BJ (cell line): ENCODE measurements around the gene DLX3. TPM values are rescaled to one million over a fixed set of nuclear protein-coding genes. Genes with fewer than 3 reads are reported as not detected.
"Not testable (repeated sequence)": the region's sequence is repeated elsewhere in the genome, so short reads cannot be mapped to it uniquely, and the experiment has no call there.

Experiments used
- CTCF ChIA-PET: fragments of 350-600 bp; formaldehyde crosslinking; extraction: SDS; loops from one replicate; lab custom pipeline; 2021; ENCODE audit warnings: antibody characterized with exemption, inconsistent platforms; lab: Yijun Ruan, JAX
- POLR2A ChIA-PET: fragments of 300-600 bp; sonication (Branson Sonifier 250); formaldehyde crosslinking; extraction: SDS; loops from one replicate; lab custom pipeline; 2021; ENCODE audit warnings: antibody characterized with exemption; lab: Charles Lee
- DNase-seq: peaks from one replicate; pipeline ENCODE4 v3.0.0-alpha.2; 2011; ENCODE audit warnings: low read depth
- H3K27me3 ChIP-seq: 2 replicates; pipeline ENCODE4 v1.6.0; 2011; ENCODE audit warnings: low read length; ENCODE audit not compliant: control insufficient read depth, insufficient read depth
- H3K36me3 ChIP-seq: 2 replicates; pipeline ENCODE4 v1.5.1; 2011; ENCODE audit warnings: low read length; ENCODE audit not compliant: control insufficient read depth, insufficient read depth
- H3K4me3 ChIP-seq: 2 replicates; pipeline ENCODE4 v1.5.1; 2011; ENCODE audit warnings: low read depth, mild to moderate bottlenecking, control low read depth, low read length
- polyA minus RNA-seq: library from RNA; depleted of rRNA, polyadenylated mRNA; stranded (reverse); fragments of >200 nt; gene quantifications from 2 replicates; pipeline ENCODE4 v1.2.3, GENCODE V29; 2011; rRNA and poly(A)+ RNA removed
- polyA plus RNA-seq: library from polyadenylated mRNA; depleted of rRNA; stranded (reverse); fragments of >200 nt; gene quantifications from 2 replicates; pipeline ENCODE4 v1.2.3, GENCODE V29; 2011; rRNA removed
- TF ChIP-seq, protein P1 (sequence below): IDR thresholded peaks from 2 replicates; pipeline ENCODE4 v1.5.1; 2011; ENCODE audit warnings: low read depth, mild to moderate bottlenecking, control low read depth, inconsistent platforms, low read length, moderate library complexity; ENCODE audit not compliant: insufficient read depth

DLX3 gene
- polyA plus RNA-seq (0.06 TPM in 1 of 2 replicates, not detected in the other), polyA minus RNA-seq (not detected in 2 replicates)

DNA sequence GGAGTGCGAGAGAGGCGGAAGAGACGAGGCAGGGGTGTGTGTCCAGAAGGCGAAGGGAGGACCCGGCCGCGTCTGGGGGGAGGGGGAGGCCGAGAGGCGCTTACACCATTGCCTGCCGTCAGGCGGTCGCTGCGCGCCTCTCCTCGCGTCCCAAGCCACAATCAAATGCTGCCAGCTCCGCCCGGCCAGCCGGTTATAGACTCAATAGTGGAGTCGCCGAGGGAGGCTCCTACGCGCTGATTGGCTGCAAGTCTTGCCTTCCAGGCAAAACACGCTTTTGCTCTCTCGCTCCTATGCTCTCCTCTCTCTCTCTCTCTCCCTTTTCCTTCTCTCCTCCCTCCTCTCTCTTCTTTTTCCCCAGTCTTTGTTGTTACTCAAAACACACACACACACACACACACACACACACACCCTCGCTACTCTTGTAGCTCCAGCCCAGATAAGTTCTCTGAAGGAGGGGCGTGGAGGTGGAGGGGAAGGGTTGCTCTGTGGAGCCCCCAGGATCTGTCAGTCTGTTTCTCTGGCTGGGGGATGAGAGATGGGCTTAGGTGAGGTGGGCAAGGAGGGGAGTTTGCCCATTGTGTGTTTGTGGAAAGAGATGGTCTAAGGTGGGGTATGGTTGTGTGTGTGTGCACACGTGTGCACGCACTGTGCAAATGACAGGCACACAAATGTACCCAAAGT is at the start of gene DLX3:
TSS of gene DLX3 (minus strand) at position 170 of the 684 bp plus-strand sequence. CDS start 226 bp downstream, outside the sequence.
- Histone ChIP-seq H3K4me3 (peak within 1 kb of the TSS; percentile 20), H3K27me3 (peaks cover 34% of the 10 kb centered on the region), H3K36me3 (no peaks in the 10 kb centered on the region)
- CTCF ChIA-PET, result interaction anchor here (0.6 to 11.7 kb wide), 19 partner anchors 9 to 676 kb away, joined by 3 to 464 read pairs (median 13); partner anchors contain the start of gene TAC4
- POLR2A ChIA-PET, result interaction anchor here (0.6 kb wide), 1 partner anchor 11 kb away, joined by 5 read pairs; no protein-coding TSS in a partner anchor
- DNase-seq, result peak; percentile 19
- TF ChIP-seq, protein P1, sequence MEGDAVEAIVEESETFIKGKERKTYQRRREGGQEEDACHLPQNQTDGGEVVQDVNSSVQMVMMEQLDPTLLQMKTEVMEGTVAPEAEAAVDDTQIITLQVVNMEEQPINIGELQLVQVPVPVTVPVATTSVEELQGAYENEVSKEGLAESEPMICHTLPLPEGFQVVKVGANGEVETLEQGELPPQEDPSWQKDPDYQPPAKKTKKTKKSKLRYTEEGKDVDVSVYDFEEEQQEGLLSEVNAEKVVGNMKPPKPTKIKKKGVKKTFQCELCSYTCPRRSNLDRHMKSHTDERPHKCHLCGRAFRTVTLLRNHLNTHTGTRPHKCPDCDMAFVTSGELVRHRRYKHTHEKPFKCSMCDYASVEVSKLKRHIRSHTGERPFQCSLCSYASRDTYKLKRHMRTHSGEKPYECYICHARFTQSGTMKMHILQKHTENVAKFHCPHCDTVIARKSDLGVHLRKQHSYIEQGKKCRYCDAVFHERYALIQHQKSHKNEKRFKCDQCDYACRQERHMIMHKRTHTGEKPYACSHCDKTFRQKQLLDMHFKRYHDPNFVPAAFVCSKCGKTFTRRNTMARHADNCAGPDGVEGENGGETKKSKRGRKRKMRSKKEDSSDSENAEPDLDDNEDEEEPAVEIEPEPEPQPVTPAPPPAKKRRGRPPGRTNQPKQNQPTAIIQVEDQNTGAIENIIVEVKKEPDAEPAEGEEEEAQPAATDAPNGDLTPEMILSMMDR, result no peak

DNA sequence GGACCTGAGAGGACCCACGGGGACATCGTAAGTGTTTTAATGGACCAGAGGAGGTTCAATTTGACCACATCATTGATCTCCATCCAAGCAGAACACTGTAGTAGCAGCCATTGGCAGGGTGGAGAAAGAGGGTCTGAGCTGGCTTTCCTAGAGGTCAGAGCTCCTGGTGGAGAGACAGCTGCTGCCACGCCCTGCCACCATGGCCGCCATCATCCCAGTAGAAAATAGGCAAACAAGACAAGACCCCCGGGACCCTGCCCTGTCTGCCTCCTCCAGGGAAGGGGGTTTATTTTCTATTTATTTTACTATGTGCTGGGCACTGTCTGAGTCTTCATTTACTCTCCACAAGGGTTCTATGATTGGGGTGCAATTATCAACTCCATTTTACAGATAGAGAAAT is 49.5 kb upstream of the DLX3 start:
- ChIA-PET POLR2A (no interaction called here), CTCF (interaction anchor here (1.4 to 2.7 kb wide), 2 partner anchors 17 to 43 kb away, joined by 3 to 14 read pairs; no protein-coding TSS in a partner anchor)
- Histone ChIP-seq H3K4me3 (no peak overlapping the region), H3K36me3 (no peaks in the 10 kb centered on the region), H3K27me3 (no peaks in the 10 kb centered on the region)
- DNase-seq, result no peak
- TF ChIP-seq, protein P1, result no peak

DNA sequence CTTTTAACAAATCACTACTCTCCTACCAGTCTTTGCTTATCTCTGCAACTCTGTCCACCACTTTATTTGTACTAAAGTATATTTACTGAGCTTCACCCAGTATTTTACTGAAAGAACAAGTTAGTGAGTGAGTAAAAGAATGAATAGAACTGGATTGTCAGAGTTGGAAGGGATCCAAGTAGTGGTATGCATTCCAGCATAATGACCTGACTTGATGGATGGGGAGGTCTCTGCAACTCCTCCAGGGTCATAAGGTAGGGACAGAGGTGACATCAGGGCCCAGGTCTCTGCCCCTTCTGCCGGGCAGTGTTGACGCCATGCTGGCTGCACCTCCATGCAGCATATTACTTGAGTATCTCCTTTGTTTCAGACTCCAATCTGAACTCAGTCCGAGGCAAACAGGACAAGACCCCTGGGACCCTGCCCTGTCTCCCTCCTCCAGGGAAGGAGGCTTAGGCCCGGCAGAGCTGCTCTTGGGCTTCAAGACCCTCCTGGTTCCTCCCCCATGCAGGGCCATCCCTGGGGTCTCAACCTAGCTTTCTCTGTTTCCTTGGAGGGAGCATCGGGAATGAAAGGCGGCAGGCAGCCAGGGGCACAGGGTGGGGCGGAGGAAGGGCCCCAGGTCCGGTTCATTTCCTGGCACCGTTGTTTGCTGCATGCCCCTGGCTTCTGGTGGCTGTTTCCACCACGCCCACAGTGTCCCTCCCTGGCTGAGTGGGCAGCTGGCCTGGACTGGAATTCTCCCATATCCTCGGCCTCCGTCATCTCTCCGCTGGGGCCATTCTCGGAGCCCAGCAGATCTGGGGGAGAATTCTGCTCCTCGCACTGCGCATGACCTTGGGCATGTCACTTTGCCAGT is 48.5 kb upstream of the DLX3 start:
- TF ChIP-seq, protein P1, result no peak
- no peaks in the 10 kb centered on the region for H3K27me3 ChIP-seq
- ChIA-PET POLR2A (no interaction called here), CTCF (interaction anchor here (1.3 to 2.7 kb wide), 2 partner anchors 10 to 44 kb away, joined by 4 to 14 read pairs; no protein-coding TSS in a partner anchor)
- no peaks in the 10 kb centered on the region for H3K36me3 ChIP-seq
- no peak overlapping the region for H3K4me3 ChIP-seq
- DNase-seq, result no peak

DNA sequence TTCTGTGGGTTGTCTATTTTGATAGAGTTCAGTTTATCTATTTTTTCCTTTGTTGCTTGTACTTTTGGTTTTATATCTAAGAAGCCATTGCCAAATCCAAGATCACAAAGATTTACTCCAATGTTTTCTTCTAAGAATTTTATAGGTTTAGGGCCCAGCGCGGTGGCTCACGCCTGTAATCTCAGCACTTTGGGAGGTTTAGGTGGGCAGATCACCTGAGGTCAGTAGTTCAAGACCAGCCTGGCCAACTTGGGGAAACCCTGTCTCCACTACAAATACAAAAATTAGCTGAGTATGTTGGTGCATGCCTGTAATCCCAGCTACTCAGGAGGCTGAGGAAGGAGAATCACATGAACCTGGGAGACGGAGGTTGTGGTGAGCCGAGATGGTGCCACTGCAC is 47.2 kb upstream of the DLX3 start:
- CTCF ChIA-PET, result no interaction called here
- no peak for DNase-seq
- POLR2A ChIA-PET, result no interaction called here
- TF ChIP-seq, protein P1, result no peak
- no peak overlapping the region for H3K4me3 ChIP-seq
- no peaks in the 10 kb centered on the region for H3K27me3 ChIP-seq
- H3K36me3 ChIP-seq, result no peaks in the 10 kb centered on the region

DNA sequence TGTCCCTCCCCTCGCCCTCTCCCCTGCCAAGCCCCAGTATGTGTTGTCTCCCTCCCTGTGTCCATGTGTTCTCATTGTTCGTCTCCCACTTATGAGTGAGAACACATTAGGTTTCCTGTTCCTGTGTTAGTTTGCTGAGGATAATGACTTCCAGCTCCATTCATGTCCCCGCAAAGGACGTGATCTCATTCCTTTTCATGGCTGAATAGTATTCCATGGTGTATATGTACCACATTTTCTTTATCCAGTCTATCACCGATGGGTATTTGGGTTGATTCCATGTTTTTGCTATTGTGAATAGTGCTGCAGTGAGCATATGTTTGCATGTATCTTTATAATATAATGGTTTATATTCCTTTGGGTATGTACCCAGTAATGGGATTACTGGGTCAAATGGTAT is 45.5 kb upstream of the DLX3 start:
- H3K36me3 ChIP-seq, DNase-seq, POLR2A ChIA-PET: not testable (repeated sequence)

More for the DNA sequence above, 45.5 kb upstream of the DLX3 start:
- CTCF ChIA-PET, result interaction anchor here (1.0 to 1.9 kb wide), 3 partner anchors 27 to 110 kb away, joined by 3 to 4 read pairs (median 3); partner anchors contain the start of gene PPP1R9B
- H3K4me3 ChIP-seq, H3K27me3 ChIP-seq: not testable (repeated sequence)
